HG02759 (cell line): ENCODE results near the gene AADAC.
A peak's percentile ranks its signal among the peaks of the same experiment; 100 is the strongest.
"Not testable (repeated sequence)": the region's sequence is repeated elsewhere in the genome, so short reads cannot be mapped to it uniquely, and the experiment has no call there.

Experiments
- ATAC-seq: cut with Tn5 transposase; IDR thresholded peaks from one replicate; pipeline ENCODE4 v1.9.1; 2021; ENCODE audit warnings: mild to moderate bottlenecking, moderate library complexity; ENCODE audit not compliant: unreplicated experiment

AADAC gene

GRCh38 chr3:151796105-151796680 lies 17.7 kb upstream of the AADAC start:
- no peak for ATAC-seq

- no peak for ATAC-seq
These were observed 15.4 kb upstream of the AADAC start for GRCh38 chr3:151798466-151798865.

- ATAC-seq: no peak
These were observed 13.5 kb upstream of the AADAC start for GRCh38 chr3:151800431-151800830.

DNA sequence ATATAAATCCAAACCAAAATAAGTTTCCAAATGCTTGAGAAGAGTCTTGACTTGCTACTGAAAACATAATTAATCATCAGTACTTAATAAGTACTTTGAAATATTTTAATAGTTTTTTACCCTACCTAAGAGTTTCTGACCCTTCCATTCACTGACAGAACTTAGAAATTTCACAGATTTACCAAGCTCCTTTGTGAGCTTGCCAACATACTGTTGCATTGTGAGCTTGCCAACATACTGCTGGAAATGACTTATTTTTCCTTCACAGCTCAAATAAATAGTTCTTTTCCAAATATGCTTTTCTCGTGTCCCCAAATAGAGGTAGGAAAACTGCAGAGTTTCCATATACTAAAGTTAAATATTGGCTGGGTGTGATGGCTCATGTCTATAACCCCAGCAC lies 9.6 kb upstream of the AADAC start:
- ATAC-seq: no peak

DNA sequence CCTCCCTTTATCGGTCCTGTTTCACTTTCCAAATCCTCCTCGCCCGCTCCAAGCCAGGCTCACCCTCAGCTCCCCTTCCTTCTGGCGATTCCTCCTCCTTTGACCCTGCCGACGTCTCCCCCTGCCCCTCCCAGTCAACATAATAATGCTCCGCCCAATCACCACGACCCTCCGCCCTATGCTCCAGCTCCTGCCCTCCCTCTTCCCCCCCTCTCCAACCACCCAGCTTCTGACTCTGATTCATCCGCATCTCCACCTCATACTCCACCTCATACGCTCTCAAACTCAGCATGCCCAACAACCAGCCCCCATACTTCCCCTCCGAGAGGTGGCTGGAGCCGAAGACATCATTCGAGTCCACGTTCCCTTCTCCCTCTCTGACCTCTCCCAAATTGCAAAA lies 7.1 kb upstream of the AADAC start:
- ATAC-seq: no peak

GRCh38 chr3:151808926-151809325 lies 5.0 kb upstream of the AADAC start:
- not testable (repeated sequence) for ATAC-seq

DNA sequence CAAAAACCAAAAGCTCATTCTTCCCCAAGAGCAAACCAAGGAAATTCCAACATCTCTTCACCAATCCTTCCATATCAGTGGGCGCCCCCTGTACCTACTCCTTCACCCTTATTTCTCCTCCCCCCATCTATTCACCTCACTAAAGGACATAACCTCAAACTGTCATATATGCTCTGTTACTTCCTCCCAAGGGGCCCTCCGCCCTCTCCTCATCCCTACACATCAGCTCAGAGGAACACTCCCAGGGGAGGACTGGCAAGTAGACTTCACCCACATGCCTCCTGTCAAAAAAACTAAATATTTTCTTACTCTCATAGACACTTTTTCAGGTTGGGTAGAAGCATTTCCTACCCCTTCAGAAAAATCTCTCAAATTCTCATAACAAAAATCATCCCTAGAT lies 2.4 kb upstream of the AADAC start:
- ATAC-seq: no peak

- ATAC-seq: no peak
These were observed 672 bp downstream of the AADAC start for GRCh38 chr3:151814588-151814987.

DNA sequence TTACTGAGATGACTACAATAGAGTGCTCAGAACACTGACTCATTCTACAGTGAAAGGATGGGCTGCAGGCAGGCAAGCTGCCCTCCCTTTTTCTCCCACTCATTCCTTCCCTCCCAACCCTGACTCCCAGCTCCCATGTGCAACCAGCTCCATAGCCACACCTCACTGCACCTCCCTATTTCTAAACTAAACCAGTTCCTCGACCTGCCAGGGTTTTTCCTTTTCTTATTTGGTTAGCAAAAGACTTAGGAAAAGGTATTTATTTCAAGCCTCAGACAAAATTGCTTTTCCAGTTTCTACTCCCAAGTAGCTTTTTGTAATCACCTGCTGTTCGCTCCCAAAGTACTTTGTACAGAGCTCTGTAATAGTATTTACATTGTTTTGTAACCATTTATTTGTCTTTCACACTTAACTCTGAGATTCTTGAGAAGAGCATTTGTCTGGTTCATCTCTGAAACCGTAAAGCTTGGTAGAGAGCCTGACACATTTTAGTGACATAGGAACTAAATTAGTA lies 2.2 kb downstream of the AADAC start:
- no peak for ATAC-seq

DNA sequence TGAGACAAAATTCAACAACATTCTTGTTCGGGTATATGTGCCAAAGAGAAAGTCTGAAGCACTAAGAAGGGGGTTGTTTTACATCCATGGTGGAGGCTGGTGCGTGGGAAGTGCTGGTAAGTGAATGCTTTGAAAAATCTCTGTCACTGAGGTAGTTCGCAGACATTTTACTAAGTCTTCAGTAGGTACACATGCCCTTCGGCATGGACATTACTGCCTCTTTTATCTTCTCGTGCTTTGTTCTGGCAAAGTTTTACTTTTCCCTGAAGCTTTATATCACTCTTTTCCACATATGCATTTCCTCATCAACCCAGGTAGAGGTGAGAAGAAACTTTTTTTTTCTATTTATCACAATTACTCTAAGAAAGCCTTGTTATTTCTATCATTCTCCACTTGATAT lies 3.6 kb downstream of the AADAC start:
- ATAC-seq: no peak

DNA sequence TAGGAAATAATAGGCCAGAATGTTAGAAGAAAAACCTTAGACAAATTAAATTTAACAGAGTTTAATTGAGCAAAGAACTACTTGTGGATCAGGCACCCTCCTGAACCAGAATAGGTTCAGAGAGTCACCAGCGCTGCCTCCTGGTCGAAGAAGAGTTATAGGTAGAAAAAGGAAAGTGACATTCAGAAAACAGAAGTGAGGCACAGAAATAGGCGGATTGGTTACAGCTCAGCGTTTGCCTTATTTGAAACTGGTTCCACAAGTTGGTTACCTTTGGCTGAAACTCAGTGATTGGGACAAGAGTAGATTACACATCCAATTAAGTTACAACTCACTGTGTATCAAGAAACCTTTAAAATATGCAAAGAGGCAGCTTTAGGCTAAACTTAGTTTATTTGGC lies 4.4 kb downstream of the AADAC start:
- ATAC-seq: no peak

DNA sequence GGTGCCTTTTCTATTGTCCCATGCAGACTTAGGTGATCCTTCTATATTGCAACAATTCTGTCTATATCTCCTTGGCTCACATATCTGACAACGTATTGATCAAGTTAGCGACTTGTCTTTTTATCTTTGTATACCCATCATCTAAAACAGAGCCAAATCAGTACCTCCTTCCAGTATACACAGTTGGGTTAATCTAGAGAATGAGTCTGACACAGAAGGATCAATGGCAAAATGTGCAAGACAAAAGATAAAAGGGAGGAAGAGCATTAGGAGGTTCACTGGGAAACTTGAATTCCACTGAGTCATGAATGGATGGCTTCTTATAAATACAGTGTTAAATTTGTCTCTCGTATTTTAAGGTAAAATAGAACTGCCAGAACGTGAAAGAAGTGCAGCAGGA lies 6.0 kb downstream of the AADAC start:
- ATAC-seq: no peak

DNA sequence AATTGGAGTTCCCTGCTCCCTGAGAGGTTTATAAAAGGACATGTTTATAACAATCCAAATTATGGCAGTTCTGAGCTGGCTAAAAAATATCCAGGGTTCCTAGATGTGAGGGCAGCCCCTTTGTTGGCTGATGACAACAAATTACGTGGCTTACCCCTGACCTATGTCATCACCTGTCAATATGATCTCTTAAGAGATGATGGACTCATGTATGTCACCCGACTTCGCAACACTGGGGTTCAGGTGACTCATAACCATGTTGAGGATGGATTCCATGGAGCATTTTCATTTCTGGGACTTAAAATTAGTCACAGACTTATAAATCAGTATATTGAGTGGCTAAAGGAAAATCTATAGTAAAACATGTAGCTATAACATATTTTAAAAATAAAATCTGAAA lies 13.9 kb downstream of the AADAC start:
- ATAC-seq: no peak

GRCh38 chr3:151835751-151836525 lies 22.0 kb downstream of the AADAC start:
- ATAC-seq: no peak

GRCh38 chr3:151837057-151837456 lies 23.1 kb downstream of the AADAC start:
- no peak for ATAC-seq

- ATAC-seq: peak; percentile 84
These were observed 24.8 kb downstream of the AADAC start for GRCh38 chr3:151838574-151839312.

- no peak for ATAC-seq
These were observed 25.4 kb downstream of the AADAC start for GRCh38 chr3:151839313-151839631.

DNA sequence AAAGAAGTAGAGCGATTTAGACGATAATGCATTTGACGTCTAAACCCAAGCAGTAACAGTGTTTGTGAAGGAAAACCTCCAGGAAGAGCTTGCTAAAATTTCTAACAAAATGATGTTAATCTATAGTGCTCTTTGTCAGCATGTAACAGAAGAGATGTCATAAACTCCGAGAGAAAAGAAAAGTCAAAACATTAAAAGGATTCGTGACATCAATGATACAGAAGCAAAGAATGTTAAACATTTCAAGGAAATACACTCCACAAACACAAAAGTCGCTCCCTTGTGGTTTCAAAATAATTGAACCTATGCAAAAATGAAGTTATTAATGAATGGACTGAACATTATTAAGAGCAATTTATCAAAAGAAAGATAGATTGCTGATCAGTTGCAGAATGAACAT lies 27.9 kb downstream of the AADAC start:
- no peak for ATAC-seq

DNA sequence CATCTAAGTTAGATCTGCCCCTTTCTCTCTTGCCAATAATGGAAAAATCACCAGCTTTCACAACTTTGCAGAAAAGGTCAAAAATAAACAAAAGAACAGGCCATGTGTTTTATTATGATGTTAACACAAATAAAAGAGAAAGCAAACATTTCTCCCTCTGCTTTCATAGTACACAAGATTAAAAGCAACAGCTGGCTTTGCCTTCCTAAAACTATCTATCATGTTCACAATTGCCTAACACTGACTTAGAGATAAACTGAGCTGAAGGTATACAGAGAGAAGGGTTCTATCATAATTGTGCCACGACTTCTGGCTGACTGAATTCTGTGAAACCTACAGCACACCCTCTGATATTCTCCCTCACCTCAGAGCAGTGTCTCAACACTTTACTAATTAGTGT lies 29.4 kb downstream of the AADAC start:
- ATAC-seq: no peak

GRCh38 chr3:151845306-151845905 lies 31.5 kb downstream of the AADAC start:
- no peak for ATAC-seq

GRCh38 chr3:151850065-151850464 lies 36.1 kb downstream of the AADAC start:
- ATAC-seq: not testable (repeated sequence)
